Smooth muscle cell of trachea (primary cell): ENCODE measurements around the gene ZFP91. TPM values are rescaled to one million over a fixed set of nuclear protein-coding genes. Genes with fewer than 3 reads are reported as not detected.

Experiments used
- total RNA-seq: library from RNA; depleted of rRNA; stranded (reverse); fragments of >200 nt; gene quantifications from 2 replicates; pipeline ENCODE4 v1.2.1, GENCODE V29; 2014

The ZFP91 gene
- total RNA-seq: 32.3 and 54.4 TPM in 2 replicates

DNA sequence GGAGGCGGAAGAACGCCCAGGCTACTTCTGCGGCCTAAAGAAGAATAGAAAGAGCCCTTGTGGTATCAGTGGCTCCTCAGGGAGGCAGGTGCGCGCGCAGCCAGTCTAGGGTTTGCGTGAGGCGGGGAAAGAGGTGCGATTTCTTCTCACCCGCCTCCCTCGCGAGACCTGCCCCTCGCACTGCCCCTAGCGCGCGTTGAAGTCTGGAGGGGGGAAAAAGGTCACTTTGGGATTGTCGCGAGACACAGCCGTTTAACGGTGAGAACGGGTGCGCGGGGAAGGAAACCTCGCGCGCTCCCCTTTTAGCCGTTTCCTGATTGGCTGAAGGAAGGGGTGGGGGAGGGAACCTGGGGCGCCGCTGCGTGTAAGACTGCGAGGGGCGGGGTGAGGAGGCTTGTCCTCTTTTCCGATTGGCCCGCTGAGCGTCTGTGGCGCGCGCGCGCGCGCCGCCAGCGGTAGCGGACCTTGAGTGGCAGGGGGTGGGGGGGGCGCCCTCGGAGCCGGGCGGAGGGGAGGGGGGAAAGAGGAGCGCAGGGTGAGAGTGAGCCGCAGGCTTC, at the start of gene ZFP91:
ZFP91 (plus strand) TSS at position 429 of the 557 bp plus-strand sequence. CDS start 219 bp downstream, outside the sequence.

GRCh38 chr11:58575377-58576020, 3.4 kb upstream of the ZFP91 start, which contains the start of gene LPXN:
TSS of gene LPXN (minus strand) at chr11:58575856. CDS start at chr11:58575772, 84 bp downstream.

DNA sequence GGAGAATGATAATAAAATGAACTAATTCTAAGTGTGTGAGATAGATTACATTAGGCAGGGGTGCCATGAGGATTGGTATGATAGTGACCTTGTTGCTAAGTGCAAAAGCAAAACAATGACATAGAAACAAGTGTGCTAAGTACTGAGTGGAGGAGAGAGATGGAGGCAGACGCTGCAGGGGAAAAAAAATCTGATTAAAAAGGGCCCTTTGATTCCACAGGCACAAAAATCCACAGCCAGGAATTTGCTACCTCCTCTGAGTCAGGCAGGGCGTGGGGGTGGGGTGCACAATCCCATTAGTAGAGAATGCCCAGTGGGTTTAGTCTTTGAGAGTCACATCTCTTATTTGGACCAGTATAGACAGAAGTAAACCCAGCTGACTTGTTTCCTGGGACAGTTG, 43.5 kb downstream of the ZFP91 start, which contains the start of gene CNTF:
CNTF (plus strand) TSS at position 322 of the 400 bp plus-strand sequence. CDS start 88 bp downstream, outside the sequence.

Other genes starting within 250 kb of the ZFP91 start
- not detected in 2 replicates for gene OR5B17, start 220.0 kb upstream of the ZFP91 start, total RNA-seq
- gene OR5B3, start 172.2 kb upstream of the ZFP91 start, total RNA-seq: not detected in 2 replicates
- gene OR5B2, start 150.9 kb upstream of the ZFP91 start, total RNA-seq: not detected in 2 replicates
- not detected in 2 replicates for gene OR5B12, start 136.8 kb upstream of the ZFP91 start, total RNA-seq
- gene OR5B21, start 71.0 kb upstream of the ZFP91 start, total RNA-seq: not detected in 2 replicates
- 7.9 and 12.7 TPM in 2 replicates for gene LPXN, start 3.2 kb upstream of the ZFP91 start, total RNA-seq
- 1.5 and 2.0 TPM in 2 replicates for gene CNTF, start 43.6 kb downstream of the ZFP91 start, total RNA-seq
- not detected in 2 replicates for gene GLYAT, start 152.9 kb downstream of the ZFP91 start, total RNA-seq